Activated CD4-positive, CD25-positive, alpha-beta regulatory T cell treated with anti-CD3 and anti-CD28 coated beads, Interleukin-2, amount 50 U/mL, for 24 hours (primary cell): ENCODE data around the gene SIGLEC9.

Experiments used
- ATAC-seq, 2 donors: fragments of 150-1000 bp; cut with Tn5 transposase; one replicate each; pipeline ENCODE4 v1.10.0; 2021; ENCODE audit warnings: mild to moderate bottlenecking in 1 of 2, moderate library complexity in 1 of 2

The SIGLEC9 gene

DNA sequence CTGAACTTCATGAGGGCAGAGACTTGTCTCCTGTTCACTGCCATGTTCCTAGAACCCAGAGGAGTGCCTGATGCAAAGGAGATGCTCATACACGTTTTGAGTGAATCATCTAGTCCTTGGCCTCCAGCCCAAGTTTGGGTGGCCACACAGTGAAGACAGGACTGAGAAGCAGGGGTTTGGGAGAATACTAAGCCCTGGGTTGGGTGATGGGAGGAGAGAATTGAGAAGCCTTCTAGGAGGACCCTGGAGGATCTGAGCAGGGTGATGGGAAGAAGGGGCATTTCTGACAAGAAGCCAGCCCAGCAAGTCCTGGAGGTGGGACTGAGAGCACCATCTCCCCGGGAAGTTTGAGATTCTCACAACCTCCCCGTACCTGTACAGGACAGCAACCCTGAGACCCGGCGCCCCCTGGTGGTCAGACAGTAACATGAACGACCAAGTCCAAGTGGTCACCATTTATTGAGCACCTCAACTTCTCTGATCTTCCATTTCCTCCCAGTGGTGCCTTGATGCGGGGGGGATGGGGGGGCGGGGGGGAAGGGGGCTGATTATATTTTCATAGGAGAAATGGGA is 27.5 kb upstream of the SIGLEC9 start:
- ATAC-seq = peak in 1 of 2 donors; percentile 61

DNA sequence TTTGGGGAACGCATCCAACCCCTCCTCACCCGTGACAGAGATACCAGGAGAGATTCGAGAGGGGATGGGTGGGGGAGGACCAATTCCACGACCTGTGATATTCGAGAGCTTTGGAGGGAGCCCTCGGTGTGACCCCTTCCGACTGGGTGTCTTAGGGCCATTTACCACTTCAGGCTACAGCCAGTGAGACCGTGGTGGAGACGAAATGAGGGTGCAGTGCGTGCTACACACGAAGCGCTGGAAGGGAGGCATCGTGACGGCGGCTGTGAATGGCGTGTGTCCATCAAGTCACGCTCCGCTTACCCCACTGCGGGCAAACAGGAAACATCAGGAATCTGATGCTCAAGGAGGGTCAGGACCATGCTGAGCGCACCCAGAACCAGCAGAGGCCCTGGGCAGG is 26.9 kb upstream of the SIGLEC9 start:
- no peak for ATAC-seq

- peak; percentile 55 to 63 for ATAC-seq
Measured at GRCh38 chr19:51098365-51099046, 26.2 kb upstream of the SIGLEC9 start.

DNA sequence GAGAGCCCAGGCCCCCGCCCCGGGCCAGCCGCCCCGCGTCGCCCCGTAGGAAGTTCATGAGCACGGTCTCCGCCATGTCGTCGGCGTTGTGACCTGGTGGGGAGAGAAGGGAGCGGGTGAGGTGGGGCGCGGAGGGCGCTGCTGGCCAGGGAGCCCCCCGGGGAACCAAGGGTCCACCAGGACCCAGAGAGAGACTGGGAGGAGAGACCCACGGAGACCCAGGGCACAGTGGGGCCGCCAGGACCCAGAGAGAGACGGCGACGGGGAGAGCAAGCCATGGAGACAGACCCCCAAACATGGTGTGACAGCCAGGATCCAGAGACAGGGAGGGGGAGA is 25.7 kb upstream of the SIGLEC9 start:
- ATAC-seq = no peak

GRCh38 chr19:51100601-51101000 is 24.1 kb upstream of the SIGLEC9 start:
- no peak for ATAC-seq

DNA sequence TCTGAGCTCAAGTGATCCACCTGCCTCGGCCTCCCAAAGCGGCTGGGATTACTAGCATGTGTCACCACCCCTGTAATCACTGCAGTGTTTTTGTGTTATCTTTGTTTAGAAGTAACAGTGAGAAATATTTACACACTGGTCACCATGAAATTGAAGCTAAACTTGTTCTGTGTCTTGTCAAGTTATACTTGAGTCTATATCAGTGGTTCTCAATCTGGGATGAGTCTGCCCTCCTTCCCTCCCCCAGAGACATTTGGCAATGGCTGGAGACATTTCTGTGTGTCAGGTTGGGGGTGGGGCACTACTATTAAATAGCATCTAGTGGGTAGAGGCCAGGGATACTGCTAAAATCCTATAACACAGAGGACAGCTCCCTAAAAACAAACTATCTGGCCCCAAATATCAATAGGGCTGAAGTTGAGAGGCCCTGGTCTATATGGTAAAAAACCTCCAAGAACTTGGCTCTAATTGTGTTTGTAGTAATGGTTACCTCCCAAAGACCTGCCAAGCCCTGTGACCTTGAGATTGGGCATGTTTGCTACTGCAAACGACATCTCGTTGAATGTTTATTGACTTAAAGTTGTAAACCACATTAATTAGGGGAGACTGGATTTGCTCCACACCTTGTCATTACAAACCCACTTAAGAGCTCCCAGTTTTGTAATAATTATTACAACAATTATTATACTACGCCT is 23.4 kb upstream of the SIGLEC9 start:
- ATAC-seq = no peak

DNA sequence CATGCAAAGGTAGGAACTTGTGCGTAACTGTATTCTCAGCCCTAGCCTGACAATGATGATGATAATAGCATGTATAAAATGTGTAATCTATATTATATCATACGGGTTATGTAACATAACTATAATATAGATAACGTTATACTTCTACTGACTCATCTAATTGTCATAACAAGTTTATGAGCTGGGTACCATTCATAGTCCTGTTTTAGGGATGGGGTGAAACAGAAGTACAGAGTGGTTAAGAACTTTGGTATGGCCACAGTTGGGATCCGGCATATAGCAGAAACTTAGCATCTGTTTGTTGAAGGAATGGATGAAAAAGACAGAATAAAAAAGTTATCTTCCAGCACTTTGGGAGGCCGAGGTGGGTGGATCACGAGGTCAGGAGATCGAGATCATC is 21.7 kb upstream of the SIGLEC9 start:
- no peak for ATAC-seq

DNA sequence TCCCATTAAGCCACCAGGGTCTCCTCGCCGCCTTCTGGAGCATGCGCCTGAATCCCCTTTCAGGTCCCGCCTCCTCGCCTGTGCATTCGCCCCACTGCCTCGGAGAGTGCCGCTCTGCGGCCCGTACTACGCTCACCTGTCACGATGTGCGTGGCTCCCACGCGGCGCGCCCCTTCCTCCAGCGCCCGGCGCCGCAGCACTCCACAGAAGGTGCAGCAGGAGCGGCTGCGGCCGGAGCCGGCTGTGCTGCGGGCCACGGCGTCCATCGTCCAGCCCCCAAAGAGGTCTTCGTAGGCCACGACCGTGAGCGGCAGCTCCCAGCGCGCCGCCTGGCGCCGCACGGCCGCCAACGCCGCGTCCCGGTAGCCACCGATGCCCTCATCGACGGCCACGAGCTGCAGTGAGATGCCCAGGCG is 20.8 kb upstream of the SIGLEC9 start:
- ATAC-seq = no peak

DNA sequence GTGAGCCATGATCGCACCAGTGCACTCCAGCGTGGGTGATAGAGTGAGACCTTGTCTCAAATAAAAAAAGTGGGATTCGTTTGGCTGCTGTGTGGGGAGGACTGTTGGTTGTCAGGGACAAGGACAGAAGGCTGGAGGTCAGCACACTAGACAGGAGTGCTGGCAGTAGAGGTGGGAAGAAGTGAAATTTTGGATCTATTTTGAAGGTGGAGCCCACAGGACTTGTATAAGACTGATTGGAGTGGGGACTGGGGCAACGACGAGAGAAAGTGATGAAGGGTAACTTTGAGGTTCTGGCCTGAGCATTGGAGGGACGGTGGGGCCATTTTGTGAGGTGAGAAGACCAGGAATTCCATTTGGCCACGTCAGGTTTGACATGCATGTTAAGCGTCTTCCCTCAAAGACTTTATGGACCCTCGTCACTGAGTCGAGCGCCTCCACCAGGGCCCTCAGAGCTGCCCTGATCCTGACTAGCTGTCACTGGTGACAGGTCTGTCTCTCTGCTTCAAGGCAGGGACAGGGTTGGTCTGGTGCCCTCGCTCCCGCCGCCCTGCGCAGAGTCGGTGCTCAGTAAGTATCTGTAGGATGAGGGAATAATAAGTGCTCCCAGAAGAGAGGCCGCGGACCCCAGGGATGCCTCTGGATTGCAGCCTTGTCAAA is 17.2 kb upstream of the SIGLEC9 start:
- ATAC-seq = no peak

DNA sequence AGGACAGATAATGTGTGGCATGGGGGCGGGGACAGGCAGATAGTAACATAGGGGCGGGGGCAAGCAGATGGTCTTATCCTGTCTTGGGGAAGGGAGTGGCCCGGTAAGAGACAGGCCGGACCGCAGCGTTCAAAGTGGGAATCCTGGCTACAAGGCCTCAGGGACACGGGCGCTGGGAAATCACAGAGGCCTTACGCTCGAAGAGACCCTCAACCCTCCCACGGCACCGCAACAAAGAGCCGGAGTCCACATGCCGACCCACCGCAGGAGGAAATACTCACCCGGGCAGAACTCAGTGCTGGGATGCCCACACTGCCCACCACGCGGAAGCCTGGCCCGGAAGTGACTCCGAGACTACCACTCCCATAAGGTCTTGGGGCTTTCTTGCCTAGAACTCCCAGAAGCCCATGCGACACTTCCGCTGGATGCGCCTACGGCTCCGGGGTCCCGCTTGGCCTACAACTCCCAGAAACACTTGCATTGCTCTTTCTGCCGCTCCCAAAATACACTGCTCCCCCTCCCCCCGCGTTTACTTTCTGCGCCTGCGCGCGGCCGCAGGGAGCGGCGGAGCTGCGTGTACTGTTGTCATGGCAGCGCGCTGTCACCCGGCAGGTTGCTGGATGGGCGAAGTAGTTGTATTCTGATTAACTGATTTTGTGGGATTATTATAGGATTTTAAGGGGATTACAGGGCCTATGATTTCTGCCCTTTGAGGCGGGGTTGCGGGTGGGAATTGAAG is 16.5 kb upstream of the SIGLEC9 start, which contains the start of gene CTU1:
Gene CTU1 (minus strand): TSS at position 344 of the 739 bp plus-strand sequence. CDS start 3,840 bp downstream, outside the sequence.
- ATAC-seq = peak; percentile 98

- ATAC-seq = peak; percentile 18 to 25
Measured at GRCh38 chr19:51108805-51109146, 15.9 kb upstream of the SIGLEC9 start.

DNA sequence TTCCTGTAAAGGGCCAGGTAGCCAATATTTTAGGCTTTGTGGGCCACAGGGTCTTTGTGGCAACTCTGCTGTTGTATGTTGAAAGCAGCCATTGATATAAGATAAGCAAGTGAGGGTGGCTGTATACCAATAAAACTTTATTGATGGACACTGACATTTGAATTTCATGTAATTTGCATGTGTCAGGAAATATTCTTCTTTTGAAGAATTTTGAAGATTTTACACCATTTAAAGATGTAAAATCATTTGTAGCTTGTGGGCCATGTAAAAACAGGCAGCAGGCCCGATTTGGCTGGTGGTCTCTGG is 14.1 kb upstream of the SIGLEC9 start:
- no peak for ATAC-seq

GRCh38 chr19:51111606-51112005 is 13.1 kb upstream of the SIGLEC9 start:
- no peak for ATAC-seq

GRCh38 chr19:51114087-51114729 is 10.5 kb upstream of the SIGLEC9 start:
- peak; percentile 63 to 78 for ATAC-seq

DNA sequence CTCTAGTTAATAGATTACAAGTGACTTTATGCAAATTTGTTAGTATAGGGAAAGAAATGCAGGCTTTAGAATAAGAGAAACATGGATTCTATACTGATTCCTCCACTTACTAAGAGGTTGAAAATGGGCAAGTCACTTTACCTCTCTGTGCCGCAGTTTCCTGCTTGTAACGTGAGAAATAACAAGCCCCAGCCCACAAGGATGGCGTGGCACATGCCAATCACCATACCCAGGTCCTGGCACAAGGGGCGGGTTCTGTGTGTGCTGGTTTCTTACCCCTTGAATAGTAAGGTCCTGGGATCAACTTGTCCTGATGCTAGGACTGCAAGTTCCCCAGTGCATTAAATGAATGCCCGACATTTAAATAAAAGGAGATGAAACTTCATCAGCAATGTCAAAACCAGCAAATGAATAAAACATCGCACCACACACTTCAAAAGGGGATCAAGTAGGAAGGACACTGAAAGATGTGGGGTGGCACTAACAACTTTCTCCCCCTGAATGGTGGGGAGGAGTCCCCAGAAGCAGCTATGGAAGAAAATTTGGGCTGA is 7.9 kb upstream of the SIGLEC9 start:
- ATAC-seq = no peak

- ATAC-seq = no peak
Measured at GRCh38 chr19:51119101-51119500, 5.6 kb upstream of the SIGLEC9 start.

GRCh38 chr19:51119611-51120010 is 5.1 kb upstream of the SIGLEC9 start:
- ATAC-seq = no peak

GRCh38 chr19:51120160-51120559 is 4.5 kb upstream of the SIGLEC9 start:
- ATAC-seq = no peak

DNA sequence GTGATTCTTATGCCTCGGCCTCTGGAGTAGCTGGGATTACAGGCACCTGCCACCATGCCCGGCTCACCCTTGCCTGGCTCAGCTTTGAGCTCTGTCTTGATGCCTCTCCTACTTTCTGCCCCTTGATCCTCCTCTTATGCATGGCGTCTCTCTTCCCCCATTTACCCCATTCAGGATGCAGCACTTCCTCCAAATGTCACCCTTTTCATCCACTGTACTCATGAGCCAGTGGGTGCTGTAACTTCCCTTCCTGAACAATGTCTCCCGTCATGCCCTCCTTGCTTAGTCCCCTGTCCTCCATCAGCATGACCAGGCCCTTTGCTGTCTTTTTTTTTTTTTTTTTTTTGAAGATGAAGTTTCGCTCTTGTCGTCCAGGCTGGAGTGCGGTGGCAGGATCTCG is 3.4 kb upstream of the SIGLEC9 start:
- no peak for ATAC-seq

GRCh38 chr19:51122112-51122981 is 2.4 kb upstream of the SIGLEC9 start:
- ATAC-seq = no peak

GRCh38 chr19:51123381-51123800 is 1.3 kb upstream of the SIGLEC9 start:
- peak; percentile 33 to 65 for ATAC-seq
